DMS 273 (cell line): ENCODE measurements around the gene HAL.
A peak's percentile ranks its signal among the peaks of the same experiment; 100 is the strongest.
"Not testable (repeated sequence)": the region's sequence is repeated elsewhere in the genome, so short reads cannot be mapped to it uniquely, and the experiment has no call there.

ENCODE experiments used
- DNase-seq: peaks from one replicate; lab custom pipeline; 2025; ENCODE audit not compliant: unreplicated experiment; lab: John Stamatoyannopoulos, UW

Gene HAL

GRCh38 chr12:95977764-95978305 lies 18.3 kb downstream of the HAL start:
- no peak for DNase-seq

- no peak for DNase-seq
Measured at GRCh38 chr12:95976416-95976832, 19.7 kb downstream of the HAL start.

DNA sequence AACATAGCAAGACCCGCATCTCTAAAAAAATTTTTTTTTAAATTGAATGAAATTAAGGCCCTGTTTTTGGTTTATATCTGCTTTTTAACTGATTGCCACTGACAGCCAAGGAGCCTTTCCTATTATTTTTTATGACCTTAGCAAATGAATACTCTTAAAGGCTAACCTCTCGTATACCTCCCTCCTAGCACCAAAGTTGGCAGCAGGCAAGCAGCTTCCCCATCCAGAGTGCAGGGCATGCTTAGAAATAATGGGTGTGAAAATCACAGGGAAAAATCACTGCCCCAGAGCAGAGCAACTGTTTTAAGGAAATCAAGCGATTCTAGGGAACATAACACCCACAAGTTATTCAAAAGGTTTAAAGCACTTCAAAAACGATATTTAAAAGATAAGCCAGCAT lies 20.7 kb downstream of the HAL start:
- DNase-seq, result no peak

- DNase-seq, result no peak
Measured at GRCh38 chr12:95974358-95974757, 21.8 kb downstream of the HAL start.

DNA sequence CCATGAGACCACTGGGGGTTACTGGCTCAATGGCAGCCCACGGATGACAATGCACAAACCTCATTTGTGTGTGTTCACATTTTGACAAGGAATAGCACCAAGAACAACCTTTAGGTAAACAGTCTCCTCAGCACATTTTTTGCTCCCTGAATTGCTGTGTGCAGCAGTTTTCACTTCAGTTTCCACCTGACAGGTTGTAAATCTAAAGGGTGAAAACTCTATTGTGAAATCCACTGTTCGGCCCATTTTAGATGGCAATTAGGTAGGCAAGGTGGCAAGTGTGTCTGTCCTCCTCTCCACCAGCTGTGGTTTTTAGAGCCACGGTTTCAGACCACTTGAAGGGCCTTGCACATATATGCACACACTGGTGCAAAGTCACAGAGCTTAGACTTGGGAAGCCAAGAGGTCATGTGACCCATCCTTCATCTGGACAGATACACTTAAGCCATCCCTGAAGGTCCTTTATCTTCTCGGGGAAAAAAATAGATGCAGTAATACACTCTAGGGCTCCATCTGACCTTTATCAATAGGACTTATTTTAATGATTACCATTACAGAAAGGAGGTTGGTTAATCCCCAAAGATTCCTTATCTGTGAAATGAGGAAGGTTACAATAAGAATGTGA lies 23.2 kb downstream of the HAL start:
- no peak for DNase-seq

- no peak for DNase-seq
Measured at GRCh38 chr12:95970905-95971304, 25.2 kb downstream of the HAL start.

- not testable (repeated sequence) for DNase-seq
Measured at GRCh38 chr12:95969116-95969515, 27.0 kb downstream of the HAL start.

DNA sequence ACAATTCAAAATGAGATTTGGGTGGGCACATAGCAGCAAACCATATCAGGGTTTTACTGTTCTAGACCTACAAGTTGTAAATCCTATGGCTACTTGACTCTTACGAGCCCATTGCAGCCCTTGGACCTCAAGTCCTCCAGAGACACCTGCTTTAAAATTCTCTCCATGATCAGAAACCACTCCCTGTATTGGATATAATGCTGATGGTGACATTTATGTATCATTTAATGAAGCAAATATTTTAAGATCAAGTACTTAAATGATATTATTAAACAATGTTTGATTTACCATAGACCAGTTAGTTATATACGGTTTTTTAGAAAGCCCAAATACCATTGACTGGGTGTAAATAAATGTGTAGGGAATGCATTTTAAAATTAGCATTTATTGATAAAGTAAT lies 28.8 kb downstream of the HAL start:
- no peak for DNase-seq

DNA sequence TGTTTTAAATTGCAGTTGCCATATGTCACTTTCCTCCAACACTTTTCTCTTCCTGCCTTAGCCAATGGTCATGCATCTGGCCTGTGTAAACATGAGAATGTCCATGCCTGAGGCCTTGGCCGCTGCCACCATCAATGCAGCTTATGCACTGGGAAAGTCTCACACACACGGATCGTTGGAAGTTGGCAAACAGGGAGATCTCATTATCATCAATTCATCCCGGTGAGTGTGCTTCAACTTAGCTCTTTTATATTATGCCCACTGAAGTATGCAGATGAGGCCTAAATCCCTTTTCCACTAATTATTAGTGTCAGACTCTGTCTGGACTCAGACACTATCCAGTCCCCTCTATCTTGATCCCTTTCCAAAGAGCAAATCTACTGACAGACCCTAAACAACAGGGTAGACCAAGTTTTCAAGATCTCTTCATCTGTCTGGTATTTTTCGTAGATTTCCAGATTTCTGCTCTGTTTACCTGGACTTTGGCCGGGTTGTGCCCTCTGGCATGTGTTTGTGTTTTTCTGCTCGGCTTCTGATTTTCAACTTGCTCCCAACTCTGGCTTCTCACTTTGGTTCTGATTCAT lies 29.8 kb downstream of the HAL start:
- peak; percentile 36 for DNase-seq

- peak; percentile 2 for DNase-seq
Measured at GRCh38 chr12:95963096-95963495, 33.0 kb downstream of the HAL start.

DNA sequence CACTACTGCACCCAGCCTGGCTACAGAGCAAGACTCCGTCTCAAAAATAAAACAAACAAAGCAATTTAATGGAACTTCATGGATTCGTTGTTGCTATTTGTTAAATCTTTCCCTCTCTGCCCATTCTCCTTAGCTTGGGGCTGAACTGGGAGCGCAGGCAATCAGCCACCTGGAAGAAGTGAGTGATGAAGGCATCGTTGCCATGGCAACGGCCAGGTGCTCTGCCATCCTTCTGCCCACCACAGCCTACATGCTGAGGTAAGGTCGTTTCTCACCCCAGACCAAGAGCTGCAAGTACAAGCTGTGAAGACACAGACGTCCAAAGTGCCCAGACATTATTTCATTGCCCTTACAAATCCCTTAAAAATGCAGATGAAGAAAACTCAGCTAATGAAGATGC lies 33.9 kb downstream of the HAL start:
- DNase-seq, result no peak

DNA sequence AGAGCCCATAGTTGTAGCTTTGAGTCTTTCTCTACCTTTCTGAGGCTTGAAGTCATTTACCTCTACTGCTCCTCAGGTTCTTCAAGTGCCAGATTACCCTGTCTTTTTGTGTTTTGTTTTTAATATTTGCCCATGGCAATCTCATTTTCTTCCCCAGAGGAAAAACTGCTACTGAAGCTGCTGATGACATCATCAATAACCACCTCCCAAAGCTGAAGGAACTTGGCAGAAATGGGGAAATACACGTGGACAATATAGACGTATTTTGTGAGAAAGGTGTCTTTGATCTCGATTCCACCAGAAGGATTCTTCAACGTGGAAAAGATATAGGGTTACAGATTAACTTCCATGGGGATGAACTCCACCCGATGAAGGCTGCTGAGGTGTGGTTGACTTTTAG lies 35.9 kb downstream of the HAL start:
- no peak for DNase-seq

GRCh38 chr12:95959107-95959506 lies 37.0 kb downstream of the HAL start:
- DNase-seq, result peak; percentile 69

- no peak for DNase-seq
Measured at GRCh38 chr12:95956557-95957145, 39.5 kb downstream of the HAL start.

GRCh38 chr12:95955549-95956159 lies 40.5 kb downstream of the HAL start:
- no peak for DNase-seq

- no peak for DNase-seq
Measured at GRCh38 chr12:95953000-95953399, 43.1 kb downstream of the HAL start.

DNA sequence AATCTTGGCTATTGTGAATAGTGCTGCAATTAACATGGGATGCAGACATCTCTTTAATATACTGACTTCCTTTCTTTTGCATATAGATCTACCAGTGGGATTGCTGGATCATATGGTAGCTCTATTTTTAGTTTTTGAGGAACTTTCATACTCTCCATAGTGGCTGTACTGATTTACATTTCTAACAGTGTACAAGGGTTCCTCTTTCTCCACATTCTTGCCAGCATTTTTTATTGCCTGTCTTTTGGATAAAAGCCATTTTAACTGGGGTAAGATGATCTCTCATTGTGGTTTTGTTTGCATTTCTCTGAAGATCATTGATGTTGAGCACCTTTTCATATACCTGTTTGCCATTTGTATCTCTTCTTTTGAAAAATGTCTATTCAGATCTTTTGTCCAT lies 44.6 kb downstream of the HAL start:
- DNase-seq, result no peak

DNA sequence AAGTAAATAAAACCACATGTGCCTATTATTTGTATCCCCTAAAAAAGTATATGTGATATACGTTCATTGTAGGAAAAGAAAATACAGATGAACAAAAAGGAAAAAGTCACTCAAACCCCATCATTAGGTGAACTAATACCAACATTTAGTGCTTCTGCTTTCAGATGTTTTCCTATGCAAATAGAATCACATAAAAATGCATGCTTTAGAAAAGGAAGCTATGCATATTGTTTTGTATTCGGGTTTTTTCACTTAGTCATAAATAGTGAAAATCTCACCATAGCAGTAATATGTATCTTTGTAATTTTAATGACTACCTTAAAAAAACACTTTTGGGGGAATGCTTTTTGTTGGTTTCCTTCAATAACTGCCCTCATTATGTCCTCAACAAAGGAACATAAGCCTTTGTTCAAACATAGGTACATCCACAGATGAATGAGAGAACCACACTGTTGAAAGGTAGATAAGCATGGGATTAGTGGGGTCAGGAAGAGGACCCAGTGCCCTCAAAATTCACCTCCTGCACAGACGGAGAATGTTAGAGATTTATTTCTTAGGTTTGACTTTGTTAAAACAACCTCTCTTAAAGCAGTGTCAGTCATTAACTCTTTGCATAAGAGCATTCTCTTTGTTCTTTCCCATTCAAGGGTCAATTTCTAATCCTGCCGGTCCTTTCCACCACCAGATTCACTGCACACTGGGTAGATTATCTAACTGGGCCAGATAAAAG lies 46.5 kb downstream of the HAL start:
- no peak for DNase-seq

DNA sequence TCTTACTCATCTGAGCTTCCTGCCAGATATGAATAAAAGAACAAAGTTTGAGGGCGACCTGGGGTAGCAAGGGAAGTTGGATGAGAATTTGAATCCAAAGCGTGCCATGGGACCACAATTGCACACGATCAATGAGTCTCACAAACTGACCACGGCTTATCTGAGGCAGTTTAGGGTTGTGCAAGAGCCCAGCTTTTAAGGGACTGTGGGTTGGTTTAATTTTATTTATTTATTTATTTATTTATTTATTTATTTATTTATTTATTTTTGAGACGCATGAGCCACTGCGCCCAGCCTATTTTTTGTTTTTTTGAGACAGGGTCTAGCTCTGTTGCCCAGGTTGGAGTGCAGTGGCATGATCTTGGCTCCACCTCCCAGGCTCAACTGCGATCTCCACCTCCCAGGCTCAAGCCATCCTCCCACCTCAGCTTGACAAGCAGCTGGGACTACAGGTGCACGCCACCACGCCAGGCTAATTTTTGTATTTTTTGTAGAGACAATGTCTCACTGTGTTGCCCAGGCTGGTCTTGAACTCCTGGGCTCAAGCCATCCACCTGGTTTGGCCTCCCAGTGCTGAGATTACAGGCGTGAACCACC lies 51.9 kb downstream of the HAL start:
- DNase-seq, result no peak

GRCh38 chr12:95943330-95943842 lies 52.8 kb downstream of the HAL start, which contains the start of gene AMDHD1:
AMDHD1 (plus strand) TSS chr12:95943331; CDS start chr12:95943399, 68 bp downstream.
- peak; percentile 76 for DNase-seq
